Measurements from ENCODE around the gene SERPINB5. TPM values are rescaled to one million over a fixed set of nuclear protein-coding genes. Genes with fewer than 3 reads are reported as not detected.

SERPINB5 gene
- total and polyA plus RNA-seq, 4 donors, result 0.05 TPM; not detected in 3

DNA sequence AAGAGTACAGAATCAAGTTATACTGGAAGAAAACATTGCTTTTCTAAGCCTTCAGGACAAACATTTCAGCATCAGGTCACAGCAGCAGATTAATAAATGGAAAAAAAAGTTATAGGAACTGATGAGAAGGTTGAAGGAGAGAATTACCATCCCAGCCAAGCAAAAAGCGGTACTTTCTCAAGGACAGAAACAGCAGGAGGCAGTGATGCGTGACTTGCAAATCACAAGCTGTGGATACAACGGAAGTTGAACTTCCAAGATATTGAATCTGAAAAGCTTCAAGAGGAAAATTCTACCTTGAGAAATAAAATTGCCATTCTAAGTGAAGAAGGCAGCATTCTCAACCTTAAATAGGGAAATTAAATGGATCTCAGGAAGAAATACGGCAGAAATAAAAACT lies 46.9 kb downstream of the SERPINB5 start:
- TF ChIP-seq HNF4A (conservative IDR thresholded peaks at IDR 0.05), result no peak
- H3K4me1 ChIP-seq (ENCODE audit: control insufficient read depth in 4 of 4, insufficient read depth in 4 of 4, low read length in 3 of 4), result no peaks in the 10 kb centered on the region
- DNase-seq (ENCODE audit: low spot score), result no peak

GRCh38 chr18:63527251-63527650 lies 50.5 kb downstream of the SERPINB5 start:
- Histone ChIP-seq H3K4me3 (ENCODE audit: low read depth in 1 of 3, low read length in 3 of 3) (no peak overlapping the region), H3K9me3 (ENCODE audit: control insufficient read depth in 4 of 4, low read length in 3 of 4) (no peaks in the 10 kb centered on the region), H3K4me1 (ENCODE audit: control insufficient read depth in 4 of 4, insufficient read depth in 4 of 4, low read length in 3 of 4) (peaks cover 0 to 3% (median 0%) of the 10 kb centered on the region in 4 donors), H3K27ac (ENCODE audit: low read depth in 1 of 2, low read length in 2 of 2) (no peak overlapping the region), H3K9ac (ENCODE audit: low read depth in 1 of 2, low read length in 2 of 2) (no peak overlapping the region), H3K36me3 (ENCODE audit: control insufficient read depth in 4 of 4, insufficient read depth in 3 of 4, low read depth in 1 of 4, low read length in 3 of 4) (no peaks in the 10 kb centered on the region), H3K27me3 (ENCODE audit: control insufficient read depth in 4 of 4, insufficient read depth in 4 of 4, low read length in 3 of 4) (no peaks in the 10 kb centered on the region)
- DNase-seq (ENCODE audit: low spot score), result no peak
- TF ChIP-seq YY1 (IDR thresholded peaks at IDR 0.05) (no peak), HNF4A (conservative IDR thresholded peaks at IDR 0.05) (no peak), FOXA2 (IDR thresholded peaks at IDR 0.05) (no peak), EGR1 (IDR thresholded peaks at IDR 0.05; ENCODE audit: low read depth in 2 of 2) (no peak), REST (IDR thresholded peaks at IDR 0.05) (no peak), RAD21 (IDR thresholded peaks at IDR 0.05) (no peak), HNF4G (IDR thresholded peaks at IDR 0.05) (no peak)

More for the DNA sequence above, 46.9 kb downstream of the SERPINB5 start:
- Histone ChIP-seq H3K4me3 (ENCODE audit: low read depth in 1 of 3, low read length in 3 of 3) (no peak overlapping the region), H3K27ac (ENCODE audit: low read depth in 1 of 2, low read length in 2 of 2) (no peak overlapping the region), H3K36me3 (ENCODE audit: control insufficient read depth in 4 of 4, insufficient read depth in 3 of 4, low read depth in 1 of 4, low read length in 3 of 4) (no peaks in the 10 kb centered on the region), H3K9me3 (ENCODE audit: control insufficient read depth in 4 of 4, low read length in 3 of 4) (no peaks in the 10 kb centered on the region), H3K9ac (ENCODE audit: low read depth in 1 of 2, low read length in 2 of 2) (no peak overlapping the region), H3K27me3 (ENCODE audit: control insufficient read depth in 4 of 4, insufficient read depth in 4 of 4, low read length in 3 of 4) (peaks cover 0 to 6% (median 0%) of the 10 kb centered on the region in 4 donors)
- 75% methylated on average over 4 of the region's 4 CpGs for WGBS

- Histone ChIP-seq H3K4me3 (ENCODE audit: low read depth in 1 of 3, low read length in 3 of 3) (no peak overlapping the region), H3K27ac (ENCODE audit: low read depth in 1 of 2, low read length in 2 of 2) (no peak overlapping the region), H3K36me3 (ENCODE audit: control insufficient read depth in 4 of 4, insufficient read depth in 3 of 4, low read depth in 1 of 4, low read length in 3 of 4) (no peaks in the 10 kb centered on the region), H3K9me3 (ENCODE audit: control insufficient read depth in 4 of 4, low read length in 3 of 4) (no peaks in the 10 kb centered on the region), H3K27me3 (ENCODE audit: control insufficient read depth in 4 of 4, insufficient read depth in 4 of 4, low read length in 3 of 4) (no peaks in the 10 kb centered on the region), H3K4me1 (ENCODE audit: control insufficient read depth in 4 of 4, insufficient read depth in 4 of 4, low read length in 3 of 4) (peaks cover 0 to 3% (median 0%) of the 10 kb centered on the region in 4 donors), H3K9ac (ENCODE audit: low read depth in 1 of 2, low read length in 2 of 2) (no peak overlapping the region)
- 45% methylated on average over 5 of the region's 5 CpGs for WGBS
- no peak for TF ChIP-seq YY1 (IDR thresholded peaks at IDR 0.05)
- no peak for DNase-seq (ENCODE audit: low spot score)
Measured at GRCh38 chr18:63528863-63529492, 52.2 kb downstream of the SERPINB5 start.

DNA sequence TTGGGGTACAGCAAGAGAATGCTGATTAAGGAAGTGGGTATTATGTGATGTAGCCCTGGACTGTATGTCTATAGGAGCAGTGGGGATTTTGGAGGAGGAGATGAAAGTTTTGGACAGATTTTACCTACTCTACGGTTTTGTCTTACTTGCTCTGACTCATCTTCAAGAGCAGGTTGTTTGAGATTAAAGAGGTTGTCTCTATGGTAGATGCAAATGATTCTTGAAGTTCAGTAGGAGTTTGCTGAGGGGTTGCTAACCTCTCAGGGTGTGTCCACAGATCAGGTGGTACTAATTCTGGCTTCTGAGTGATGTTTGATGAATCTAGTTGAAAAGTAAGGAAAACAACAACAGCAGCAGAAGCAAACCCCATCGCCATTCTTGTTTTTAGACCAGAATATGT lies 55.7 kb downstream of the SERPINB5 start:
- no peak for DNase-seq (ENCODE audit: low spot score)
- Histone ChIP-seq H3K27me3 (ENCODE audit: control insufficient read depth in 4 of 4, insufficient read depth in 4 of 4, low read length in 3 of 4) (no peaks in the 10 kb centered on the region), H3K36me3 (ENCODE audit: control insufficient read depth in 4 of 4, insufficient read depth in 3 of 4, low read depth in 1 of 4, low read length in 3 of 4) (no peaks in the 10 kb centered on the region), H3K9ac (ENCODE audit: low read depth in 1 of 2, low read length in 2 of 2) (no peak overlapping the region), H3K9me3 (ENCODE audit: control insufficient read depth in 4 of 4, low read length in 3 of 4) (no peaks in the 10 kb centered on the region), H3K27ac (ENCODE audit: low read depth in 1 of 2, low read length in 2 of 2) (no peak overlapping the region), H3K4me1 (ENCODE audit: control insufficient read depth in 4 of 4, insufficient read depth in 4 of 4, low read length in 3 of 4) (peaks cover 0 to 3% (median 0%) of the 10 kb centered on the region in 4 donors), H3K4me3 (ENCODE audit: low read depth in 1 of 3, low read length in 3 of 3) (no peak overlapping the region)
- 95% methylated on average over 2 of the region's 2 CpGs for WGBS
- no peak for TF ChIP-seq RXRA (IDR thresholded peaks at IDR 0.05)
- TF ChIP-seq, protein P1, sequence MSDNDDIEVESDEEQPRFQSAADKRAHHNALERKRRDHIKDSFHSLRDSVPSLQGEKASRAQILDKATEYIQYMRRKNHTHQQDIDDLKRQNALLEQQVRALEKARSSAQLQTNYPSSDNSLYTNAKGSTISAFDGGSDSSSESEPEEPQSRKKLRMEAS (IDR thresholded peaks at IDR 0.05), result no peak
- TF ChIP-seq FOXA2 (IDR thresholded peaks at IDR 0.05), result no peak
- TF ChIP-seq REST (IDR thresholded peaks at IDR 0.05), result no peak
